GM11168 (cell line): ENCODE measurements around the gene MTHFD2.
"Not testable (repeated sequence)": the region's sequence is repeated elsewhere in the genome, so short reads cannot be mapped to it uniquely, and the experiment has no call there.

Source experiments
- in situ Hi-C: fragments of 300-500 bp; cut with MboI; formaldehyde crosslinking; loops from one replicate; pipeline ENCODE4 v1.12.0; 2022; ENCODE audit warnings: low sequenced_read_pairs; ENCODE audit not compliant: unreplicated experiment

Gene MTHFD2

GRCh38 chr2:74198461-74199274 is at the start of gene MTHFD2:
Gene MTHFD2, plus strand, starts transcription at chr2:74198615. Its CDS starts 27 bp downstream, at chr2:74198642.
- in situ Hi-C loops, result no loop called here

- in situ Hi-C loops, result no loop called here
These were observed 49.2 kb upstream of the MTHFD2 start for GRCh38 chr2:74149247-74149525.

GRCh38 chr2:74149570-74150319 is 48.7 kb upstream of the MTHFD2 start:
- in situ Hi-C loops, result no loop called here

DNA sequence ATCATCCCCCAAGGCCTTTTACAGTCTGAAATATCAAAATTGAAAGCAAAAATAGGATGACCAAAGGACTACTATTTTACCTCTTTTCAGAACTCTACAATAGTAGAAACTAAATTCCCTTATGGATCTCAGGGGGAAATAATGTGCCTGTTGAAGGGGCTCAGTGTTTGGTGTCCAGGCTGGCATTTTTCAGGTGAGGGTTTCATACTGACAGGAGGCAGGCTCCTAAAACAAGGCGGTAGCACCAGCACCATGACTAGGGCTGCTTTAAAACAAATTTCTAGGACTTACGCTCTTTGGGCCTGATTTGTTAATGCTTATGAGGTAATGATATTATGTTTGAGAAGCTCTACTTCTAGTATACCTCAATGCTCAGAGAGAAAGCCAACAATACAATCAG is 45.5 kb upstream of the MTHFD2 start:
- in situ Hi-C loops, result no loop called here

- in situ Hi-C loops, result no loop called here
These were observed 42.6 kb upstream of the MTHFD2 start for GRCh38 chr2:74155830-74156229.

DNA sequence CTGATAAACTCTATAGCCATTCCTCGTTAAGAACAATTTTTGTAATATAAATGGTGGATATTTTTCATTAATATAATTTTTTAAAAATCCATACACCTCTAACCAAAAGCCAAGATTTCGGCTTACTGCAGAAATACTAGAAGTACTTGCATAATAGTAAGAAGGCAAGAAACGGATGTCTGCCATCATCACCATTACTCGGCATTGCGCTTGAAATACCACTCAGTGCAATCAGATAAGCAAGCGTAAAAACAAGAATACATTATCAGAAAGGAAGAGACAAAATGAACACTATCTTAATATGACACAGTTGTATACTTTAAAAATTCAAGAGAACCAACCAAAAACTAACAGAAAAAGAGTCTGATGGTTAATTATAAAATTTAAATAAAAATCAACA is 35.5 kb upstream of the MTHFD2 start:
- in situ Hi-C loops, result no loop called here

DNA sequence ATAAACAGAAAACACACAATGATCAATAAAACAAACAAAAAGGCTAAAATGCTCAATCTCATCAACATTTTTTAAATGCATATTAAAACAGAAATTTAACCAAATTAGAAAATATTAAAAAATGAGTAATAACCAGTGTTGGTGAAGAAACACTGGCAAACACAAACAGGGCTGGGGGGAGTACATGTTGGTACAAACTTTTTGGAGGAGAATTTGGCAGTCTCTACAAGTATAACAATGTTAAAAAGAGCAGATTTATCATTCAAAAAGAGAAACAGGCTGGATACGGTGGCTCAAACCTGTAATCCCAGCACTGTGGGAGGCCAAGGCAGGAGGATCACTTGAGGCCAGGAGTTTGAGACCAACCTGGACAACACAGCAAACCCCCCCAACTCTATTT is 33.7 kb upstream of the MTHFD2 start:
- in situ Hi-C loops, result no loop called here

- in situ Hi-C loops, result no loop called here
These were observed 29.7 kb upstream of the MTHFD2 start for GRCh38 chr2:74168739-74169138.

- in situ Hi-C loops, result no loop called here
These were observed 23.5 kb upstream of the MTHFD2 start for GRCh38 chr2:74174909-74175308.

DNA sequence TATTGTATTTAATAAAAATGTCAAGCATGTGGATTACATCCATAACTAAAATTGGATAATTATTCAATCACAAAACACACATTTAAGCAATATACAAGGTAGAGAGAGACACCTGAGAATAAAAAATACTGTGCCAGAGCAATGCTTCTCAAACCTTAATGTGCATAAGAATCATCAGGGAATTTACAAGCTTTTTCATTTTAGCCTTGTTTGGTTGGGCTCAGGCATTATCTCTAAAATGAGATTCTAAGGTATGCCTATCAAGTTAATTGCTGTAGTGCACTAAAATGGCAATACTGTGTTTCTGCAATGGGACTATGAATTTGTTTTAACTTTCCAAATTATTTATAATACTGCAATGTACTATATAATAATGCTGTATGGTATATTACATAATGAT is 20.7 kb upstream of the MTHFD2 start:
- in situ Hi-C loops, result no loop called here

DNA sequence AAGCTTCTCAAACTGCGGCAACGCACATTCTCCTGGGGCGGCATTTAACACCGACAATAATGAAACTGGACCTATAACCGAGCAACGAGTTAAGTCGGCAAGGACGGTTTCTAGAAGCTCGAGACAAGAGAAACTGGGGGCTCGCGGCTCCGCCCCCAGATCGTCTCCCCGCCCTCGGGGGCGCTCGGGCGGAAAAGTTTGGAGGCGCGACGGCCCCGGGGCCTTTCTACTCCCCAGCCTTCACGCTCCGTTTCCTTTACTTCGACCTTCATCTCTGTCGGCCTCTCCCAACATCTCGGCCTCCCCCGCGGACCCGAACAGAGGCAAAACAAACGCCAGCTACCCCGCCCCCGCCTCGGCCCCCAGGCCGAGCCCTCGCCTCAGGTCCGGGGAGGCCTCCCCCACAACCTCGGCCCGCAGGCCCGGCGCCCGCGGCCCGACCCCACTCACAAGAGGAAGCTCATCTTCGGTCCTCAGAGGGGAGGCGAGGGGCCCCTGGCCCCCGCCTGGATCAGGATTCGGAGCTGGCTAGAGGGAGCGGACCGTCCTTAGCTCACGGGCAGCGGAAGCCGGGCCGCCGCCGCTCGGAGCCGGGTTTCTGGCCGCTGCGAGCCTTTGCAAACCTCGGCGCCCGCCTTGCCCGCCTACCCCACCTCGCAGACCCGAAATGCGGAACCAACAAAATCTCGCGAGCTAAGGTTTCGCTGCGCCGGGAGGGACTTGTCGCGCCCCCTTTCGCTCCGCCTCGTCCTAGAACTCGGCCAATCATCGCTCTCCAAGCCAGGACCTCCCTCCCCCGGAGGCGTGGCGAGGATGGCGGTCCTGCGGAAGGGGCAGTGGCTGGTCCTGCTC is 20.0 kb upstream of the MTHFD2 start, which contains the start of gene MOB1A:
MOB1A (minus strand) TSS at position 669 of the 852 bp plus-strand sequence; CDS start at position 464, 205 bp downstream.
- in situ Hi-C loops, result no loop called here

DNA sequence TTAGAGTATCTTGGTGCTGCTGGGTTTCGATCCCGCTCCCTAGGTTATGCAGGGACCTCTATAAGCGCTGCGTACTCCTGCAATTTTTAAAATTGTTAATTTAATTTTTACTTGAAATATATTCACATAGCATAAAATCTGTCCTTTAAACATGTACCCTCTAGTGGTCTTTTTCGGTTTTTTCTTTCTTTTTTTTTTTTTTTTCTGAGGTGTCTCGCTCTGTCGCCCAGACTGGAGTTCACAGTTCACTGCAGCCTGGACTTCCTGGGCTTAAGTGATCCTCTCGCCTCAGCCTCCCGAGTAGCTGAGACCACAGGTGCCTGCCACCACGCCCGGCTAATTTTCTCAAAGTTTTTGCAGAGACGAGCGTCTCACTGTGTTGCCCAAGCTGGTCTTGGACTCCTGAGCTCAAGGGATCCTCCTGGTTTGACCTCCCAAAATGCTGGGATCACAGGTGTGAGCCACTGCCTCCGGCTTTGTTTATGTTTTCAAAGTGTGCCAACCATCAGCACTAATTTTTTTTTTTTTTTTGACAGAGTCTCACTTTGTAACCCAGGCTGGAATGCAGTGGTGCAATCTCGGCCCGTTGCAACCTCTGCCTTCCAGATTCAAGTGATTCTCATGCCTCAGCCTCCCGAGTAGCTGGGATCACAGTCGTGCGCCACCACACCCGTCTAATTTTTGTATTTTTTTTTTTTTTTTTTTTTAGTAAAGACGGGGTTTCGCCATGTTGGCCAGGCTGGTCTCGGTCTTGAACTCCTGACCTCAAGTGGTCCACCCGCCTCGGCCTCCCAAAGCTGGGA is 19.2 kb upstream of the MTHFD2 start:
- in situ Hi-C loops, result no loop called here

GRCh38 chr2:74181739-74182138 is 16.7 kb upstream of the MTHFD2 start:
- in situ Hi-C loops, result no loop called here

DNA sequence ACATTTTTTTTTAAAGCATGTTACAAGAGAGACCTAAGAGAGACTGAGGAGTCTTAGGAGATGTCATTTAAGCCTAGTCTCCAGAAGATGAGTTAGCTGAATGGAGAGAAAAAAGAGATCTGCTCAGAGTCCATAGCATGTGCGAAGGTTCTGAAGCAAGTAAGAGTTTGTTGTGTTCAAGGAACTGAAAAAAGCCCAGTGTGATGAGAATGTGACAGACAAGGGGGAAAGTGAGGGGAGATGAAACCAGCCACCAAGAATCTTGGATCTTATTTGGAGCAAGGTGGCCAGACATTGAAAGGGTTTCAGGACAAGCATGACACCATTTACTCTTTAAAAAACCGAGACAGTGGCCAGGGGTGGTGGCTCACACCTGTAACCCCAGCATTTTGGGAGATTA is 14.5 kb upstream of the MTHFD2 start:
- in situ Hi-C loops, result no loop called here

DNA sequence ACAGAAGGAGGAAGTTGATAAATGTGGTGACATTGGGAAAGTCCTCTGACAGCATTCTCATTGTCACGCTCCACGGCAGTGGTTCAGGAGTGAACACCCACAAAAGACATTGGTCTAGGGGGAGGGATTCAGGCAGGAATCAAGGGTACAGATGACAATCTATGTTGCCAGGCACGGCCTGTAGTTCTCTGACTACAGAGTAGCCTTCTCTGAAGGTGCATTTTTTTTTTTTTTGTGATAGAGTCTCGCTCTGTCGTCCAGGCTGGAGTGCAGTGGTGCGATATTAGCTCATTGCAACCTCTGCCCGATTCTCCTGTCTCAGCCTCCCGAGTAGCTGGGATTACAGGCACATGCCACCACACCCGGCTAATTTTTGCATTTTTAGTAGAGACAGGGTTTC is 12.4 kb upstream of the MTHFD2 start:
- in situ Hi-C loops, result no loop called here

DNA sequence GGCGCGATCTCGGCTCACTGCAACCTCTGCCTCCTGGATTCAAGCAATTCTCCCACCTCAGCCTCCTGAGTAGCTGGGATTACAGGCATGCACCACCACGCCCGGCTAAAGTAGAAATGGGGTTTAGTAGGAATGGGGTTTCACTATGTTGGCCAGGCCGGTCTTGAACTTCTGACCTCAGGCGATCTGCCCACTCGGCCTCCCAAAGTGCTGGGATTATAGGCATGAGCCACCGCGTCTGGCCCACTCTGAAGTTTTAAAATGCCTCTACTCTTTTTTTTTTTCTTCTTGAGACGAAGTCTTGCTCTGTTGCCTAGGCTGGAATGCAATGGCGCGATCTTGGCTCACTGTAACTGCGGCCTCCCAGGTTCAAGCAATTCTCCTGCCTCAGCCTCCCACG is 11.7 kb upstream of the MTHFD2 start:
- in situ Hi-C loops, result not testable (repeated sequence)

- in situ Hi-C loops, result no loop called here
These were observed 10.3 kb upstream of the MTHFD2 start for GRCh38 chr2:74188018-74188601.

- in situ Hi-C loops, result no loop called here
These were observed 9.7 kb upstream of the MTHFD2 start for GRCh38 chr2:74188696-74189095.

- in situ Hi-C loops, result no loop called here
These were observed 6.6 kb upstream of the MTHFD2 start for GRCh38 chr2:74191596-74192380.
